Astrocyte (in vitro differentiated cells and primary cell): ENCODE results near the gene TNNI3K.

Experiments
- EZH2 ChIP-seq: IDR thresholded peaks from 2 replicates; pipeline ENCODE4 v1.6.1; 2012; ENCODE audit warnings: mild to moderate bottlenecking, low read length, inconsistent platforms; ENCODE audit not compliant: insufficient read depth
- TF ChIP-seq, protein P1 (sequence below): IDR thresholded peaks from 2 replicates; pipeline ENCODE4 v1.5.1; 2011; ENCODE audit warnings: low read depth, mild to moderate bottlenecking, inconsistent platforms, low read length, moderate library complexity; ENCODE audit not compliant: insufficient read depth

DNA sequence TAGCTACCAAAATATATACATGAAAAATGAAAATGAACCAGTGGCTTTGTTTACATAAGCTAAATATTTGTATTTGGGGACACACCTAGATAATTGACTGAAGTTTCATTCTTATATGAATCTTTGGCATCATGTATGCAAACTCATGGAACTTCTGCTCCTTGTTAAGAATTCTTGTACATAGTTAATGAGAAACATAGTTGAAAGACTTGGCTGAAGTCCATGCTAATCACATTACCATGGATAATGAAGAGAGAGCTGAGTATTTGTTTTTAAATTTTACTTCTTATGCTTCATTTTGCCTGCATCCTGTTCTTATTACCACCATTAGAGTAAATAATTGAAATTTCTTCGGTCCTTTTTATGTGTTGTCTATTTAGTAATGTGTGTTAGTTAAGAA, 168.4 kb downstream of the TNNI3K start:
- TF ChIP-seq, protein P1, sequence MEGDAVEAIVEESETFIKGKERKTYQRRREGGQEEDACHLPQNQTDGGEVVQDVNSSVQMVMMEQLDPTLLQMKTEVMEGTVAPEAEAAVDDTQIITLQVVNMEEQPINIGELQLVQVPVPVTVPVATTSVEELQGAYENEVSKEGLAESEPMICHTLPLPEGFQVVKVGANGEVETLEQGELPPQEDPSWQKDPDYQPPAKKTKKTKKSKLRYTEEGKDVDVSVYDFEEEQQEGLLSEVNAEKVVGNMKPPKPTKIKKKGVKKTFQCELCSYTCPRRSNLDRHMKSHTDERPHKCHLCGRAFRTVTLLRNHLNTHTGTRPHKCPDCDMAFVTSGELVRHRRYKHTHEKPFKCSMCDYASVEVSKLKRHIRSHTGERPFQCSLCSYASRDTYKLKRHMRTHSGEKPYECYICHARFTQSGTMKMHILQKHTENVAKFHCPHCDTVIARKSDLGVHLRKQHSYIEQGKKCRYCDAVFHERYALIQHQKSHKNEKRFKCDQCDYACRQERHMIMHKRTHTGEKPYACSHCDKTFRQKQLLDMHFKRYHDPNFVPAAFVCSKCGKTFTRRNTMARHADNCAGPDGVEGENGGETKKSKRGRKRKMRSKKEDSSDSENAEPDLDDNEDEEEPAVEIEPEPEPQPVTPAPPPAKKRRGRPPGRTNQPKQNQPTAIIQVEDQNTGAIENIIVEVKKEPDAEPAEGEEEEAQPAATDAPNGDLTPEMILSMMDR: no peak
- TF ChIP-seq EZH2: no peak
